Panc1 (cell line): Measurements from ENCODE around the gene POC5. TPM values are rescaled to one million over a fixed set of nuclear protein-coding genes. Genes with fewer than 3 reads are reported as not detected.

Source experiments
- ATAC-seq: fragments of 200-7000 bp; cut with Tn5 transposase; 2 replicates; pipeline ENCODE4 v1.9.1; 2020; ENCODE audit warnings: mild to moderate bottlenecking, moderate library complexity
- BruUV-seq: library from RNA; stranded (reverse); fragments of 400-500 nt; replicated peaks from 2 replicates; lab custom pipeline; 2021; lab: Mats Ljungman, UMichigan
- CTCF ChIA-PET: fragments of 300-600 bp; sonication (Branson Sonifier 250); formaldehyde crosslinking; loops from one replicate; lab custom pipeline; 2022; ENCODE audit warnings: antibody characterized with exemption; lab: Charles Lee
- POLR2A ChIA-PET: fragments of 300-600 bp; sonication (Branson Sonifier 250); formaldehyde crosslinking; loops from one replicate; lab custom pipeline; 2022; ENCODE audit warnings: antibody characterized with exemption; lab: Charles Lee
- DNase-seq: peaks from one replicate; pipeline ENCODE4 v3.0.0-alpha.2; 2010; ENCODE audit warnings: low read depth, low spot score
- H3K27ac ChIP-seq: 2 replicates; pipeline ENCODE4 v1.5.1; 2011; ENCODE audit warnings: mild to moderate bottlenecking, low read length, inconsistent platforms
- H3K27me3 ChIP-seq: fragments of 200-500 bp; sonication (Bioruptor generic); 2 replicates; pipeline ENCODE4 v1.6.0; 2014; ENCODE audit warnings: low read length, inconsistent platforms; ENCODE audit not compliant: control insufficient read depth, insufficient read depth
- H3K36me3 ChIP-seq: fragments of 200-500 bp; sonication (Bioruptor generic); 2 replicates; pipeline ENCODE4 v1.5.1; 2014; ENCODE audit warnings: inconsistent platforms, mild to moderate bottlenecking, low read length, moderate library complexity; ENCODE audit not compliant: control insufficient read depth, insufficient read depth
- H3K4me1 ChIP-seq: 2 replicates; pipeline ENCODE4 v1.5.1; 2011; ENCODE audit warnings: inconsistent platforms, mild to moderate bottlenecking, low read length, moderate library complexity; ENCODE audit not compliant: control insufficient read depth, insufficient read depth
- H3K4me3 ChIP-seq, 2 experiments: 2 replicates each; pipeline ENCODE4 v1.5.1; 2011 to 2012; ENCODE audit warnings: low read depth in 2 of 2, low read length in 2 of 2, mild to moderate bottlenecking in 2 of 2, inconsistent platforms in 1 of 2, moderate library complexity in 1 of 2
- H3K9me3 ChIP-seq: fragments of 200-500 bp; sonication (Bioruptor generic); 2 replicates; pipeline ENCODE4 v1.5.1; 2014; ENCODE audit warnings: low read depth, mild to moderate bottlenecking, inconsistent platforms, low read length, moderate library complexity; ENCODE audit not compliant: control insufficient read depth, insufficient read depth
- POLR2AphosphoS5 ChIP-seq: IDR thresholded peaks from 2 replicates; pipeline ENCODE4 v1.6.1; 2012; ENCODE audit warnings: mild to moderate bottlenecking, low read depth, low read length, moderate library complexity
- SIN3A ChIP-seq: IDR thresholded peaks from 2 replicates; pipeline ENCODE4 v1.6.1; 2012; ENCODE audit warnings: low read depth, mild to moderate bottlenecking, low read length, moderate library complexity, borderline replicate concordance; ENCODE audit not compliant: insufficient read depth
- TCF7L2 ChIP-seq: IDR thresholded peaks from 2 replicates; pipeline ENCODE4 v1.6.1; 2011; ENCODE audit warnings: mild to moderate bottlenecking, low read depth, low read length, inconsistent platforms
- in situ Hi-C: cut with HindIII; loops from 2 replicates; pipeline ENCODE4 v1.10.0; 2016; ENCODE audit warnings: low sequenced_read_pairs, low pct_unique_long_range_greater_than_20kb
- intact Hi-C: fragments of 100-400 bp; cut with micrococcal nuclease; formaldehyde crosslinking; loops from one replicate; pipeline ENCODE4 v1.10.0; 2022; ENCODE audit not compliant: unreplicated experiment
- total RNA-seq: library from RNA; stranded (reverse); gene quantifications from one replicate; pipeline ENCODE4 v1.2.1, GENCODE V29; 2021; ENCODE audit not compliant: unreplicated experiment
- TF ChIP-seq, protein P1 (sequence below): fragments of 450-650 bp; IDR thresholded peaks from 2 replicates; pipeline ENCODE4 v1.5.1; 2017; ENCODE audit warnings: mild to moderate bottlenecking
- TF ChIP-seq, protein P2 (sequence below), 2 experiments: IDR thresholded peaks; 2 replicates each; pipeline ENCODE4 v1.6.1; 2011 to 2012; ENCODE audit warnings: low read depth in 2 of 2, control low read depth in 1 of 2, low read length in 1 of 2, mild to moderate bottlenecking in 1 of 2, moderate library complexity in 1 of 2; ENCODE audit not compliant: insufficient read depth in 1 of 2

Gene POC5
- total RNA-seq, 1 experiment from 2014 or later, result 19.7 TPM

- H3K4me3 ChIP-seq, result no peak overlapping the region
- DNase-seq (no peak), ATAC-seq (no peak)
- BruUV-seq, result no TSS peak
- no peaks in the 10 kb centered on the region for H3K9me3 ChIP-seq
- CTCF ChIA-PET, result no interaction called here
- no peak overlapping the region for H3K27ac ChIP-seq
- POLR2A ChIA-PET, result no interaction called here
- no peaks in the 10 kb centered on the region for H3K27me3 ChIP-seq
- intact Hi-C loops (no loop called here), in situ Hi-C loops (no loop called here)
- TF ChIP-seq, protein P1, sequence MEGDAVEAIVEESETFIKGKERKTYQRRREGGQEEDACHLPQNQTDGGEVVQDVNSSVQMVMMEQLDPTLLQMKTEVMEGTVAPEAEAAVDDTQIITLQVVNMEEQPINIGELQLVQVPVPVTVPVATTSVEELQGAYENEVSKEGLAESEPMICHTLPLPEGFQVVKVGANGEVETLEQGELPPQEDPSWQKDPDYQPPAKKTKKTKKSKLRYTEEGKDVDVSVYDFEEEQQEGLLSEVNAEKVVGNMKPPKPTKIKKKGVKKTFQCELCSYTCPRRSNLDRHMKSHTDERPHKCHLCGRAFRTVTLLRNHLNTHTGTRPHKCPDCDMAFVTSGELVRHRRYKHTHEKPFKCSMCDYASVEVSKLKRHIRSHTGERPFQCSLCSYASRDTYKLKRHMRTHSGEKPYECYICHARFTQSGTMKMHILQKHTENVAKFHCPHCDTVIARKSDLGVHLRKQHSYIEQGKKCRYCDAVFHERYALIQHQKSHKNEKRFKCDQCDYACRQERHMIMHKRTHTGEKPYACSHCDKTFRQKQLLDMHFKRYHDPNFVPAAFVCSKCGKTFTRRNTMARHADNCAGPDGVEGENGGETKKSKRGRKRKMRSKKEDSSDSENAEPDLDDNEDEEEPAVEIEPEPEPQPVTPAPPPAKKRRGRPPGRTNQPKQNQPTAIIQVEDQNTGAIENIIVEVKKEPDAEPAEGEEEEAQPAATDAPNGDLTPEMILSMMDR, result no peak
- TF ChIP-seq SIN3A (no peak), POLR2AphosphoS5 (no peak), TCF7L2 (no peak)
- TF ChIP-seq, protein P2, sequence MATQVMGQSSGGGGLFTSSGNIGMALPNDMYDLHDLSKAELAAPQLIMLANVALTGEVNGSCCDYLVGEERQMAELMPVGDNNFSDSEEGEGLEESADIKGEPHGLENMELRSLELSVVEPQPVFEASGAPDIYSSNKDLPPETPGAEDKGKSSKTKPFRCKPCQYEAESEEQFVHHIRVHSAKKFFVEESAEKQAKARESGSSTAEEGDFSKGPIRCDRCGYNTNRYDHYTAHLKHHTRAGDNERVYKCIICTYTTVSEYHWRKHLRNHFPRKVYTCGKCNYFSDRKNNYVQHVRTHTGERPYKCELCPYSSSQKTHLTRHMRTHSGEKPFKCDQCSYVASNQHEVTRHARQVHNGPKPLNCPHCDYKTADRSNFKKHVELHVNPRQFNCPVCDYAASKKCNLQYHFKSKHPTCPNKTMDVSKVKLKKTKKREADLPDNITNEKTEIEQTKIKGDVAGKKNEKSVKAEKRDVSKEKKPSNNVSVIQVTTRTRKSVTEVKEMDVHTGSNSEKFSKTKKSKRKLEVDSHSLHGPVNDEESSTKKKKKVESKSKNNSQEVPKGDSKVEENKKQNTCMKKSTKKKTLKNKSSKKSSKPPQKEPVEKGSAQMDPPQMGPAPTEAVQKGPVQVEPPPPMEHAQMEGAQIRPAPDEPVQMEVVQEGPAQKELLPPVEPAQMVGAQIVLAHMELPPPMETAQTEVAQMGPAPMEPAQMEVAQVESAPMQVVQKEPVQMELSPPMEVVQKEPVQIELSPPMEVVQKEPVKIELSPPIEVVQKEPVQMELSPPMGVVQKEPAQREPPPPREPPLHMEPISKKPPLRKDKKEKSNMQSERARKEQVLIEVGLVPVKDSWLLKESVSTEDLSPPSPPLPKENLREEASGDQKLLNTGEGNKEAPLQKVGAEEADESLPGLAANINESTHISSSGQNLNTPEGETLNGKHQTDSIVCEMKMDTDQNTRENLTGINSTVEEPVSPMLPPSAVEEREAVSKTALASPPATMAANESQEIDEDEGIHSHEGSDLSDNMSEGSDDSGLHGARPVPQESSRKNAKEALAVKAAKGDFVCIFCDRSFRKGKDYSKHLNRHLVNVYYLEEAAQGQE (IDR thresholded peaks at IDR 0.05; ENCODE audit: insufficient read depth in 1 of 2, low read depth in 2 of 2, low read length in 1 of 2), result no peak
- H3K4me1 ChIP-seq, result no peaks in the 10 kb centered on the region; the same call in 1 of the 2 replicates
- no peaks in the 10 kb centered on the region for H3K36me3 ChIP-seq
Measured at GRCh38 chr5:75627801-75628200, 89.4 kb downstream of the POC5 start.

DNA sequence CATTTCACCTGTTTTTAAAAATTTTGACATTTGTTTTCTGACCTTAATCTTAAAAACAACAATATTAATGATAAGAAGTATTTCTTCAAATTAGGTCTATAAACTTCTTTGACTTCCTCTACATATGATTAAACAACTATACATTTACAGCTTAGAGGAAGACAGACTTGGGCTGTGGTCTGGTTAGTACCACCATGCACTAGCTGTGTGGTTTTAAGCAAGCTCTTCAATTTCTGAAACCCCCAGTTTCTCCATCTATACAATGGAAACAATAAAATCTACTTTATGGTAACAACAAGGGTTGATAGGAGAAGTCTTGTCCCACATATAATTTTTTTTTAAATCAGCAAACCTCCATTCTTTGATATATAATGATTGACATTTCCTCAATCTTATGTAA is 90.3 kb downstream of the POC5 start:
- CTCF ChIA-PET, result no interaction called here
- intact Hi-C loops (no loop called here), in situ Hi-C loops (no loop called here)
- peaks cover 4% of the 10 kb centered on the region; the same call in 1 of the 2 replicates for H3K4me1 ChIP-seq
- POLR2A ChIA-PET, result no interaction called here
- no peaks in the 10 kb centered on the region for H3K36me3 ChIP-seq
- no peaks in the 10 kb centered on the region for H3K9me3 ChIP-seq
- TF ChIP-seq, protein P2 (IDR thresholded peaks at IDR 0.05; ENCODE audit: insufficient read depth in 1 of 2, low read depth in 2 of 2, low read length in 1 of 2), result no peak
- TF ChIP-seq, protein P1, result no peak
- TF ChIP-seq TCF7L2, result no peak
- no peak for TF ChIP-seq SIN3A
- no peak for TF ChIP-seq POLR2AphosphoS5
- BruUV-seq, result no TSS peak
- ATAC-seq (no peak), DNase-seq (no peak)
- H3K4me3 ChIP-seq, result no peak overlapping the region
- H3K27me3 ChIP-seq, result no peaks in the 10 kb centered on the region
- no peak overlapping the region for H3K27ac ChIP-seq
